Endodermal cell (in vitro differentiated cells): Measurements from ENCODE around the gene MAP3K1. TPM values are rescaled to one million over a fixed set of nuclear protein-coding genes. Genes with fewer than 3 reads are reported as not detected.

ENCODE experiments used
- DNase-seq: peaks from one replicate; pipeline ENCODE4 v3.0.0-alpha.2; 2017
- H3K27ac ChIP-seq: 2 replicates; pipeline ENCODE4 v1.5.1; 2013; ENCODE audit warnings: mild to moderate bottlenecking, low read depth, low read length, moderate library complexity
- H3K27me3 ChIP-seq: 2 replicates; pipeline ENCODE4 v1.6.1; 2013; ENCODE audit warnings: mild to moderate bottlenecking, low read length, moderate library complexity; ENCODE audit not compliant: insufficient read depth, control insufficient read depth, poor library complexity, severe bottlenecking
- H3K36me3 ChIP-seq: 2 replicates; pipeline ENCODE4 v1.7.0; 2013; ENCODE audit warnings: mild to moderate bottlenecking, low read length, moderate library complexity; ENCODE audit not compliant: control insufficient read depth, insufficient read depth
- H3K4me1 ChIP-seq: one replicate; pipeline ENCODE4 v1.7.0; 2013; ENCODE audit warnings: low read length; ENCODE audit not compliant: control insufficient read depth, insufficient read depth
- H3K4me3 ChIP-seq: 2 replicates; pipeline ENCODE4 v1.5.1; 2013; ENCODE audit warnings: mild to moderate bottlenecking, low read length, moderate library complexity
- H3K9ac ChIP-seq: 2 replicates; pipeline ENCODE4 v1.6.1; 2013; ENCODE audit warnings: mild to moderate bottlenecking, low read length, moderate library complexity; ENCODE audit not compliant: poor library complexity, severe bottlenecking; ENCODE audit errors: extremely low read depth
- H3K9me3 ChIP-seq: 2 replicates; pipeline ENCODE4 v1.6.1; 2013; ENCODE audit warnings: mild to moderate bottlenecking, low read length, moderate library complexity; ENCODE audit not compliant: control insufficient read depth
- H3K27ac Mint-ChIP-seq: 2 replicates; pipeline ENCODE4 v1.8.0; 2020; ENCODE audit warnings: mixed read lengths
- H3K27me3 Mint-ChIP-seq: 2 replicates; pipeline ENCODE4 v1.8.0; 2021; ENCODE audit warnings: mild to moderate bottlenecking, mixed read lengths; ENCODE audit not compliant: insufficient read depth
- H3K36me3 Mint-ChIP-seq: 2 replicates; pipeline ENCODE4 v1.8.0; 2020; ENCODE audit warnings: low read depth, mixed read lengths
- H3K4me1 Mint-ChIP-seq: 2 replicates; pipeline ENCODE4 v1.8.0; 2020; ENCODE audit warnings: mixed read lengths
- H3K4me3 Mint-ChIP-seq: 2 replicates; pipeline ENCODE4 v1.8.0; 2020; ENCODE audit warnings: mild to moderate bottlenecking, moderate library complexity, mixed read lengths
- H3K9me3 Mint-ChIP-seq: 2 replicates; pipeline ENCODE4 v1.8.0; 2020; ENCODE audit warnings: mild to moderate bottlenecking, mixed read lengths
- CTCF ChIP-seq: fragments of 200-600 bp; sonication (generic); conservative IDR thresholded peaks from 2 replicates; pipeline ENCODE4 v1.5.0; 2021; ENCODE audit warnings: antibody characterized with exemption, mild to moderate bottlenecking
- WGBS, 2 experiments: methylation state at CpG; one replicate each; pipeline versions ENCODE4 v1.1.5 to v1.1.7; 2013; ENCODE audit warnings: missing lambda C conversion rate in 2 of 2, mixed read lengths in 1 of 2; ENCODE audit not compliant: insufficient coverage in 1 of 2, insufficient read length in 1 of 2; 5-methylcytosine and 5-hydroxymethylcytosine counted together
- total RNA-seq, 2 donors: library from RNA; stranded (reverse); fragmentation: NEBNext Ultra II Directional in 1 of 2; extraction: Animal tissue kit (Norgen Biotek cat#: 25700) in 1 of 2; gene quantifications; 2 replicates in 1 of 2; 3 replicates in 1 of 2; pipeline ENCODE4 v1.2.1, GENCODE V29; 2021

Gene MAP3K1
- total RNA-seq, 2 donors from 2014 or later: 18.0 to 23.7 TPM

- no peaks in the 10 kb centered on the region for H3K27me3 Mint-ChIP-seq
- Histone ChIP-seq H3K27me3 (no peaks in the 10 kb centered on the region), H3K4me3 (no peak overlapping the region), H3K9ac (no peak overlapping the region), H3K36me3 (peaks cover 10% of the 10 kb centered on the region), H3K9me3 (no peaks in the 10 kb centered on the region), H3K4me1 (peaks cover 14% of the 10 kb centered on the region), H3K27ac (no peak overlapping the region)
- peak overlapping the region; percentile 8 for H3K27ac Mint-ChIP-seq
- H3K4me3 Mint-ChIP-seq: no peak overlapping the region
- no peak for DNase-seq
- no peaks in the 10 kb centered on the region for H3K9me3 Mint-ChIP-seq
- no peaks in the 10 kb centered on the region for H3K36me3 Mint-ChIP-seq
- WGBS, 2 experiments: 80 to 91% methylated on average over 2 to 3 of the region's 4 CpGs
- no peak for TF ChIP-seq CTCF
- peaks cover 19% of the 10 kb centered on the region for H3K4me1 Mint-ChIP-seq
Measured at GRCh38 chr5:56853698-56854097, 38.3 kb downstream of the MAP3K1 start.

- H3K36me3 ChIP-seq: peaks cover 14% of the 10 kb centered on the region
- H3K4me3 ChIP-seq: no peak overlapping the region
- no peak for TF ChIP-seq CTCF
- DNase-seq: no peak
- Mint-ChIP-seq H3K27ac (no peak overlapping the region), H3K4me3 (no peak overlapping the region), H3K9me3 (no peaks in the 10 kb centered on the region), H3K4me1 (peaks cover 6% of the 10 kb centered on the region), H3K36me3 (no peaks in the 10 kb centered on the region), H3K27me3 (no peaks in the 10 kb centered on the region)
- no peak overlapping the region for H3K27ac ChIP-seq
- WGBS, 2 experiments: 100% methylated on average over 1 of the region's 1 CpG; no CpG with 5 or more reads in 1 of the 2 experiments
- H3K4me1 ChIP-seq: peaks cover 3% of the 10 kb centered on the region
- H3K9ac ChIP-seq: no peak overlapping the region
- H3K27me3 ChIP-seq: no peaks in the 10 kb centered on the region
- no peaks in the 10 kb centered on the region for H3K9me3 ChIP-seq
Measured at GRCh38 chr5:56854920-56855319, 39.6 kb downstream of the MAP3K1 start.

GRCh38 chr5:56856541-56857178 lies 41.3 kb downstream of the MAP3K1 start:
- DNase-seq: no peak
- Mint-ChIP-seq H3K9me3 (no peaks in the 10 kb centered on the region), H3K4me3 (no peak overlapping the region), H3K27ac (peak overlapping the region; percentile 4), H3K36me3 (peaks cover 12% of the 10 kb centered on the region), H3K4me1 (peaks cover 5% of the 10 kb centered on the region), H3K27me3 (no peaks in the 10 kb centered on the region)
- Histone ChIP-seq H3K4me3 (no peak overlapping the region), H3K9ac (no peak overlapping the region), H3K9me3 (no peaks in the 10 kb centered on the region), H3K36me3 (peaks cover 25% of the 10 kb centered on the region), H3K4me1 (no peaks in the 10 kb centered on the region), H3K27me3 (no peaks in the 10 kb centered on the region), H3K27ac (no peak overlapping the region)
- WGBS, 2 experiments: 95 to 100% methylated on average over 5 of the region's 5 CpGs
- no peak for TF ChIP-seq CTCF
